ENCODE data around the gene IDH1.
"Not testable (repeated sequence)": the region's sequence is repeated elsewhere in the genome, so short reads cannot be mapped to it uniquely, and the experiment has no call there.

DNA sequence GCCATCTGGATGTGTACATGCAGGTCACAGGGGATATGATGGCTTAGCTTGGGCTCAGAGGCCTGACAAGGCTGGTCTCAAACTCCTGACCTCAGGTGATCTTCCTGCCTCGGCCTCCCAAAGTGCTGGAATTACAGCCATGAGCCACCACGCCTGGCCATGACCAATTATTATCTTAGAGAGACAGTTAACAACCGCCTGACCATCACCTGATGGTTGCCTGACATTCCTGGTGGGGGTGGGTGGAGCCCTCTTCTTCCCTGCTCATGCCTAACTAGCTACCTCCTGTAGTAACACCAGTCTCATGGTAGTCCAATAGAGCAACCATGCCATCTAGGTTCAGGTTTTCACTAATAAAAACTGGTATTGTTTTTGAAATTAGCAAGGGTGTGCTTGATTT is 33.0 kb downstream of the IDH1 start:
- TF ChIP-seq, protein P1, sequence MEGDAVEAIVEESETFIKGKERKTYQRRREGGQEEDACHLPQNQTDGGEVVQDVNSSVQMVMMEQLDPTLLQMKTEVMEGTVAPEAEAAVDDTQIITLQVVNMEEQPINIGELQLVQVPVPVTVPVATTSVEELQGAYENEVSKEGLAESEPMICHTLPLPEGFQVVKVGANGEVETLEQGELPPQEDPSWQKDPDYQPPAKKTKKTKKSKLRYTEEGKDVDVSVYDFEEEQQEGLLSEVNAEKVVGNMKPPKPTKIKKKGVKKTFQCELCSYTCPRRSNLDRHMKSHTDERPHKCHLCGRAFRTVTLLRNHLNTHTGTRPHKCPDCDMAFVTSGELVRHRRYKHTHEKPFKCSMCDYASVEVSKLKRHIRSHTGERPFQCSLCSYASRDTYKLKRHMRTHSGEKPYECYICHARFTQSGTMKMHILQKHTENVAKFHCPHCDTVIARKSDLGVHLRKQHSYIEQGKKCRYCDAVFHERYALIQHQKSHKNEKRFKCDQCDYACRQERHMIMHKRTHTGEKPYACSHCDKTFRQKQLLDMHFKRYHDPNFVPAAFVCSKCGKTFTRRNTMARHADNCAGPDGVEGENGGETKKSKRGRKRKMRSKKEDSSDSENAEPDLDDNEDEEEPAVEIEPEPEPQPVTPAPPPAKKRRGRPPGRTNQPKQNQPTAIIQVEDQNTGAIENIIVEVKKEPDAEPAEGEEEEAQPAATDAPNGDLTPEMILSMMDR (IDR thresholded peaks at IDR 0.05), result not testable (repeated sequence)
- TF ChIP-seq POLR2A (IDR thresholded peaks at IDR 0.05), result not testable (repeated sequence)

All from testis (tissue), 2 donors.